IMR-90 (cell line): Measurements from ENCODE around the gene SPECC1L. TPM values are rescaled to one million over a fixed set of nuclear protein-coding genes. Genes with fewer than 3 reads are reported as not detected.

Experiments
- ATAC-seq: fragments of 200-7000 bp; cut with Tn5 transposase; 2 replicates; pipeline ENCODE4 v1.9.1; 2020; ENCODE audit warnings: low read depth, mild to moderate bottlenecking, moderate library complexity
- BruUV-seq: library from RNA; stranded (reverse); fragments of 400-500 nt; replicated peaks from 2 replicates; lab custom pipeline; 2021; lab: Mats Ljungman, UMichigan
- CTCF ChIA-PET: fragments of 300-600 bp; formaldehyde crosslinking; extraction: SDS; loops from one replicate; lab custom pipeline; 2021; ENCODE audit warnings: antibody characterized with exemption; lab: Yijun Ruan, JAX
- POLR2A ChIA-PET: fragments of 300-600 bp; sonication (Branson Sonifier 250); formaldehyde crosslinking; loops from one replicate; lab custom pipeline; 2022; ENCODE audit warnings: antibody characterized with exemption; ENCODE audit not compliant: unreplicated experiment; lab: Charles Lee
- DNase-seq: peaks from one replicate; pipeline ENCODE4 v3.0.0; 2013
- H2AFZ ChIP-seq: replicated peaks from 2 replicates; pipeline ENCODE3; 2013; ENCODE audit warnings: low read length, mild to moderate bottlenecking; ENCODE audit not compliant: poor library complexity
- H2AK5ac ChIP-seq: 2 replicates; pipeline ENCODE4 v1.6.1; 2013; ENCODE audit warnings: low read depth, low read length, inconsistent platforms
- H2AK9ac ChIP-seq: replicated peaks from 2 replicates; pipeline ENCODE3; 2013; ENCODE audit warnings: mild to moderate bottlenecking, low read depth, low read length, moderate library complexity; ENCODE audit not compliant: poor library complexity
- H2BK120ac ChIP-seq: 2 replicates; pipeline ENCODE4 v1.6.1; 2013; ENCODE audit warnings: low read depth, low read length, inconsistent platforms
- H2BK15ac ChIP-seq: 3 replicates; pipeline ENCODE4 v1.6.1; 2013; ENCODE audit warnings: low read depth, low read length, inconsistent platforms
- H2BK20ac ChIP-seq: 2 replicates; pipeline ENCODE4 v1.6.1; 2013; ENCODE audit warnings: low read depth, mild to moderate bottlenecking, inconsistent platforms, low read length, moderate library complexity
- H2BK5ac ChIP-seq: 2 replicates; pipeline ENCODE4 v1.6.1; 2013; ENCODE audit warnings: mild to moderate bottlenecking, low read depth, low read length, inconsistent platforms; ENCODE audit not compliant: poor library complexity, severe bottlenecking
- H3K14ac ChIP-seq: replicated peaks from 2 replicates; pipeline ENCODE4 v1.6.1; 2013; ENCODE audit warnings: low read depth, low read length, inconsistent platforms
- H3K18ac ChIP-seq: 2 replicates; pipeline ENCODE4 v1.6.1; 2013; ENCODE audit warnings: low read depth, low read length, control low read depth
- H3K23ac ChIP-seq: 2 replicates; pipeline ENCODE4 v1.6.1; 2013; ENCODE audit warnings: low read depth, low read length, inconsistent platforms
- H3K27ac ChIP-seq: 2 replicates; pipeline ENCODE4 v1.5.1; 2013; ENCODE audit warnings: mild to moderate bottlenecking, control low read depth, low read length; ENCODE audit not compliant: insufficient read depth
- H3K27me3 ChIP-seq: 2 replicates; pipeline ENCODE4 v1.6.1; 2013; ENCODE audit warnings: low read length; ENCODE audit not compliant: control insufficient read depth, insufficient read depth
- H3K36me3 ChIP-seq: 2 replicates; pipeline ENCODE4 v1.6.1; 2013; ENCODE audit warnings: low read length, mixed read lengths; ENCODE audit not compliant: control insufficient read depth, insufficient read depth
- H3K4ac ChIP-seq: 2 replicates; pipeline ENCODE4 v1.6.1; 2013; ENCODE audit warnings: low read depth, low read length, inconsistent platforms
- H3K4me1 ChIP-seq: 2 replicates; pipeline ENCODE4 v1.6.1; 2013; ENCODE audit warnings: low read length, mixed read lengths; ENCODE audit not compliant: control insufficient read depth, insufficient read depth
- H3K4me2 ChIP-seq: 2 replicates; pipeline ENCODE4 v1.6.1; 2013; ENCODE audit warnings: low read depth, mild to moderate bottlenecking, control low read depth, low read length, moderate library complexity
- H3K4me3 ChIP-seq: 2 replicates; pipeline ENCODE4 v1.5.1; 2013; ENCODE audit warnings: low read depth, mild to moderate bottlenecking, control low read depth, low read length, moderate library complexity; ENCODE audit not compliant: insufficient read depth
- H3K56ac ChIP-seq: 2 replicates; pipeline ENCODE4 v1.6.1; 2013; ENCODE audit warnings: low read length, inconsistent platforms; ENCODE audit not compliant: insufficient read depth; ENCODE audit errors: extremely low read depth
- H3K79me1 ChIP-seq, 2 experiments: 2 replicates each; pipeline ENCODE4 v1.6.1; 2013; ENCODE audit warnings: low read length in 2 of 2, inconsistent platforms in 1 of 2, low read depth in 1 of 2
- H3K9ac ChIP-seq: 2 replicates; pipeline ENCODE4 v1.6.1; 2013; ENCODE audit warnings: low read depth, low read length, control low read depth
- H3K9me1 ChIP-seq: 2 replicates; pipeline ENCODE4 v1.6.1; 2013; ENCODE audit warnings: low read length, inconsistent platforms; ENCODE audit not compliant: insufficient read depth
- H3K9me3 ChIP-seq: 2 replicates; pipeline ENCODE4 v1.6.1; 2013; ENCODE audit warnings: low read length; ENCODE audit not compliant: control insufficient read depth, insufficient read depth
- H4K20me1 ChIP-seq: 2 replicates; pipeline ENCODE4 v1.6.1; 2013; ENCODE audit warnings: low read length, inconsistent platforms; ENCODE audit not compliant: insufficient read depth
- H4K5ac ChIP-seq: 2 replicates; pipeline ENCODE4 v1.6.1; 2013; ENCODE audit warnings: mild to moderate bottlenecking, low read depth, low read length, control low read depth
- H4K8ac ChIP-seq, 2 experiments: 2 replicates each; pipeline ENCODE4 v1.6.1; 2013; ENCODE audit warnings: low read depth in 2 of 2, low read length in 2 of 2, control low read depth in 1 of 2, inconsistent platforms in 1 of 2
- H4K91ac ChIP-seq: 2 replicates; pipeline ENCODE4 v1.6.1; 2013; ENCODE audit warnings: low read depth, low read length, inconsistent platforms; ENCODE audit not compliant: insufficient read depth
- BHLHE40 ChIP-seq: fragments of 150-350 bp; IDR thresholded peaks from 2 replicates; pipeline ENCODE4 v1.6.1; 2016; ENCODE audit warnings: mild to moderate bottlenecking, low read depth, low read length
- CEBPB ChIP-seq: IDR thresholded peaks from 2 replicates; pipeline ENCODE4 v1.6.1; 2012; ENCODE audit warnings: low read depth, low read length, improper control_type of control experiment
- CHD1 ChIP-seq: IDR thresholded peaks from 2 replicates; pipeline ENCODE4 v1.6.1; 2012; ENCODE audit warnings: low read depth, low read length, improper control_type of control experiment
- CTCF ChIP-seq: conservative IDR thresholded peaks from 2 replicates; pipeline ENCODE4 v1.5.1; 2012; ENCODE audit warnings: mild to moderate bottlenecking, low read depth, low read length, improper control_type of control experiment
- FOS ChIP-seq: fragments of 150-350 bp; IDR thresholded peaks from 2 replicates; pipeline ENCODE4 v1.6.1; 2016; ENCODE audit warnings: low read depth, low read length
- MAFK ChIP-seq: IDR thresholded peaks from 2 replicates; pipeline ENCODE4 v1.6.1; 2012; ENCODE audit warnings: low read depth, low read length, improper control_type of control experiment
- MAZ ChIP-seq: IDR thresholded peaks from 2 replicates; pipeline ENCODE4 v1.6.1; 2012; ENCODE audit warnings: low read depth, mild to moderate bottlenecking, low read length, improper control_type of control experiment, moderate library complexity, borderline replicate concordance
- MXI1 ChIP-seq: IDR thresholded peaks from 2 replicates; pipeline ENCODE4 v1.6.1; 2012; ENCODE audit warnings: low read depth, mild to moderate bottlenecking, low read length, moderate library complexity, borderline replicate concordance
- NFE2L2 ChIP-seq: fragments of 150-350 bp; IDR thresholded peaks from 2 replicates; pipeline ENCODE4 v1.6.1; 2016; ENCODE audit warnings: low read depth, mild to moderate bottlenecking, low read length
- POLR2A ChIP-seq: IDR thresholded peaks from 2 replicates; pipeline ENCODE4 v1.6.1; 2012; ENCODE audit warnings: mild to moderate bottlenecking, low read depth, low read length
- SMC3 ChIP-seq: fragments of 150-350 bp; IDR thresholded peaks from 2 replicates; pipeline ENCODE4 v1.6.1; 2016; ENCODE audit warnings: low read depth, mild to moderate bottlenecking, antibody characterized with exemption, low read length, moderate library complexity
- USF2 ChIP-seq: fragments of 150-350 bp; IDR thresholded peaks from 2 replicates; pipeline ENCODE4 v1.6.1; 2017; ENCODE audit warnings: mild to moderate bottlenecking, antibody characterized with exemption, low read length, low read depth
- WGBS, 2 experiments: methylation state at CpG; one replicate each; pipeline versions ENCODE4 v1.1.5 to v1.1.7; 2013; ENCODE audit warnings: missing lambda C conversion rate in 2 of 2; ENCODE audit not compliant: insufficient read length in 1 of 2; ENCODE audit errors: extremely low coverage in 2 of 2; 5-methylcytosine and 5-hydroxymethylcytosine counted together
- dilution Hi-C: fragments of 300-500 bp; cut with HindIII; formaldehyde crosslinking; loops from one replicate; pipeline ENCODE4 v1.14.3; 2018; ENCODE audit warnings: low sequenced_read_pairs; ENCODE audit not compliant: unreplicated experiment
- in situ Hi-C: fragments of 300-500 bp; cut with MboI; formaldehyde crosslinking; loops from 3 replicates; pipeline ENCODE4 v1.14.3; 2019; ENCODE audit warnings: low sequenced_read_pairs, inconsistent platforms, mixed read lengths
- intact Hi-C: fragments of 100-400 bp; cut with micrococcal nuclease; formaldehyde crosslinking; loops from 2 replicates; pipeline ENCODE4 v1.10.0; 2022
- polyA plus RNA-seq, 3 experiments: library from polyadenylated mRNA; depleted of rRNA; stranded (reverse); fragments of >200 nt; gene quantifications; 2 replicates each; pipeline ENCODE4 v1.2.3, GENCODE V29; 2012; ENCODE audit warnings: low replicate concordance in 1 of 3
- total RNA-seq: library from RNA; depleted of rRNA; stranded (reverse); fragments of >200 nt; gene quantifications from 2 replicates; pipeline ENCODE4 v1.2.3, GENCODE V29; 2012

The SPECC1L gene
- total and polyA plus RNA-seq, 2 of the 4 experiments (the other 2 are of a cell fraction), result 18.7 to 44.1 TPM

- TF ChIP-seq CHD1, result no peak
Observed at GRCh38 chr22:24420072-24420976, 149.7 kb downstream of the SPECC1L start (continued).

GRCh38 chr22:24420977-24421343 is 150.3 kb downstream of the SPECC1L start:
- POLR2A ChIA-PET, result no interaction called here
- TF ChIP-seq CTCF, result no peak
- TF ChIP-seq FOS, result no peak
- TF ChIP-seq POLR2A, result no peak
- TF ChIP-seq CEBPB, result no peak
- no peak for TF ChIP-seq SMC3
- TF ChIP-seq NFE2L2, result no peak
- TF ChIP-seq MXI1, result no peak
- no peak for TF ChIP-seq MAFK
- TF ChIP-seq BHLHE40, result no peak
- no peak for TF ChIP-seq USF2
- TF ChIP-seq CHD1, result no peak
- no peak for TF ChIP-seq MAZ

More at GRCh38 chr22:24420977-24421343, 150.3 kb downstream of the SPECC1L start:
- no peak for DNase-seq
- no TSS peak for BruUV-seq
- no peak overlapping the region for H3K56ac ChIP-seq
- no peak overlapping the region for H3K27ac ChIP-seq
- H2AFZ ChIP-seq, result no peak overlapping the region
- H4K91ac ChIP-seq, result no peak overlapping the region
- H4K20me1 ChIP-seq, result no peaks in the 10 kb centered on the region
- in situ Hi-C loops (no loop called here), intact Hi-C loops (no loop called here), dilution Hi-C loops (no loop called here)
- H3K9me1 ChIP-seq, result peaks cover 9% of the 10 kb centered on the region; the same call in 1 of the 2 replicates
- H3K9ac ChIP-seq, result no peak overlapping the region
- peaks cover 2% of the 10 kb centered on the region; the same call in 1 of the 2 replicates for H3K36me3 ChIP-seq
- no peak overlapping the region for H3K4me3 ChIP-seq
- H3K4me1 ChIP-seq, result peaks cover under 1% of the 10 kb centered on the region; the same call in 1 of the 2 replicates
- peaks cover 22% of the 10 kb centered on the region for H3K27me3 ChIP-seq
- CTCF ChIA-PET, result no interaction called here
- H4K5ac ChIP-seq, result no peak overlapping the region
- no peak overlapping the region for H2BK5ac ChIP-seq
- no peak overlapping the region for H2AK5ac ChIP-seq
- no peaks in the 10 kb centered on the region for H3K9me3 ChIP-seq
- H3K14ac ChIP-seq, result no peak overlapping the region
- ATAC-seq, result no peak
- peak overlapping the region; percentile 83 for H2AK9ac ChIP-seq
- H3K4me2 ChIP-seq, result no peak overlapping the region
- no peak overlapping the region for H2BK120ac ChIP-seq
- no peak overlapping the region for H3K18ac ChIP-seq
- no peak overlapping the region for H2BK20ac ChIP-seq
- H3K79me1 ChIP-seq, result 0 out of 4 replicates have a peak, but pooled peaks cover 0 to 2% of the 10 kb centered on the region in 2 experiments
- no peak overlapping the region for H3K23ac ChIP-seq
- no peak overlapping the region for H4K8ac ChIP-seq
- no peak overlapping the region for H2BK15ac ChIP-seq
- 67% methylated on average over 3 of the region's 11 CpGs; no CpG with 5 or more reads in 1 of the 2 experiments for WGBS, 2 experiments
- no peak overlapping the region for H3K4ac ChIP-seq
